GM21526 (cell line): ENCODE measurements around the gene FAM120B.
"Not testable (repeated sequence)": the region's sequence is repeated elsewhere in the genome, so short reads cannot be mapped to it uniquely, and the experiment has no call there.

Source experiments
- ATAC-seq: cut with Tn5 transposase; IDR thresholded peaks from one replicate; pipeline ENCODE4 v1.9.1; 2021; ENCODE audit warnings: moderate library complexity; ENCODE audit not compliant: unreplicated experiment, low FRiP score

The FAM120B gene

GRCh38 chr6:170347975-170348374, 41.4 kb downstream of the FAM120B start:
- no peak for ATAC-seq

DNA sequence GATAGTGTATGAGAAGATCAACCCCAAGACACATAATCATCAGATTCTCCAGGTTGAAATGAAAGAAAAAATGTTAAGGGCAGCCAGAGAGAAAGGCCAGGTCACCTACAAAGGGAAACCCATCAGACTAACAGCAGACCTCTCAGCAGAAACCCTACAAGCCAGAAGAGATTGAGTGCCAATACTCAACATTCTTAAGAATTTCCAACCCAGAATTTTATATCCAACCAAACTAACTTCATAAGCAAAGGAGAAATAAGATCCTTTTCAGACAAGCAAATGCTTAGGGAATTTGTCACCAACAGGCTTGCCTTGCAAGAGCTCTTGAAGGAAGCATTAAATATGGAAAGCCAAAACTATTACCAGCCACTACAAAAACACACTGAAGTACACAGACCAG, 44.9 kb downstream of the FAM120B start:
- ATAC-seq = not testable (repeated sequence)

DNA sequence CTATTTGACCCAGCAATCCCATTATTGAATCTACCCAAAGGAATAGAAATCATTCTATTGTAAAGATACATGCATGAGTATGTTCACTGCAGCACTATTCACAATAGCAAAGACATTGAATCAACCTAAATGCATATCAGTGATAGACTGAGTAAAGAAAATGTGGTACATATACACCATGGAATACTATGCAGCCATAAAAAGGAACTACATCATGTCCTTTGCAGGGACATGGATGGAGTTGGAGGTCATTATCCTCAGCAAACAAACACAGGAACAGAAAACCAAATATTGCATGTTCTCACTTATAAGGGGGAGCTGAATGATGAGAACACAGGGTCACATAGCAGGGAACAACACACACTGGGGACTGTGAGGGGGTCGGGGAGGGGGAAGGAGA, 48.6 kb downstream of the FAM120B start:
- ATAC-seq = not testable (repeated sequence)

- no peak for ATAC-seq
These were observed 49.1 kb downstream of the FAM120B start for GRCh38 chr6:170355661-170356060.

DNA sequence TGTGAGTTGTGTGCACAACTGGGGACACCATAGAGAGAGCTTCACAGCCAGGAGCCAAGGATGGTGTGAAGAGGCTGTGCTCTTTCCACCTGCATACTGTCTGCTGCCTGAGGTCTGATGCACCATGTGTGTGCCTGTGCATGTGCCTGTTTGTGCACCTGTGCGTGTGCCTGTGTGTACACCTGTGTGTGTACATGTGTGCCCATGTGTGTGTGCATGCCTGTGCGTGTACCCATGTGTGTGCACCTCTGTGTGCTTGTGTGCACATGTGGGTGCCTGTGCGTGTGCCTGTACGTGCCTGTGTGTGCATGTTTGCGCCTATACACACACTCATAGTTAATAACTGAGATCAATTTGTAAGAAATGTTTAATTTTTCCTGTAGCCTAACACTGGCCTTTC, 51.3 kb downstream of the FAM120B start:
- no peak for ATAC-seq

GRCh38 chr6:170358496-170358895, 51.9 kb downstream of the FAM120B start:
- no peak for ATAC-seq

DNA sequence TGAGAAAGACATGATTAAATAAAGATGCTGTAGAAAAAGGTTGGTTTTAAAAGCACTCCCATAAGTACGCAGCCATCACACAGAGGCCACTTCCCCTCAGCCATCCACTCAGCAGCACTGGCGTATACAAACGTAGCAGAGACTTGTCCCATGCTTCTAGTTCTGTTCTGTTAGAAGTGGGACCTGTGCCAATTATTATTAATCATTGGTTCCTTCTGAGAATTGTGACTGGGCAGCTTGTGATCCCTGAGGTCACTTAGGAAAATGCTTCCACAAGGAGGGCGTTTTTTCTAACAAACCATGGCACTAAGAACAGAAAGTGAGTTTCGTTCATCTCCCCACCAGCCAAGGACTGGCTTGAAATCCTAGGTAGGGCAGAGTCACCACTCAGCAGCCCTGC, 53.9 kb downstream of the FAM120B start:
- ATAC-seq = no peak

DNA sequence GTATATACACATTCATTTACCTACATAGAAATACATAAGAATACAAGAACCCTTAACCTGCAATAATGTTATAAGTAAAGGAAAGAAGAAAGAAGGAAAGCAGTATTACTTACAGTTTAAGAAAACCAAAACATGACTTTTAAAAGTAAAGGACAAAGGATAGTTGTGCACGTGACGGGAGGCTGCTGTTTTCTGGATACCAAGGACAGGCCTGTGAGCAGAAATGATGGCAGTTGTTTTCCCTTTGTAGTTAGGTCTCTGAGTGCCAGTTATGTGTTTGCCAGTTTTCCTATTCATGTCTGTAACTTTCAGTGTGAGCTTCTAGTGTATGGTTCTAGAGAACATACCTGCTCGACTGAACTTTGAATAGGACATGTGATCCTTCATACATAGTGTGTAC, 54.8 kb downstream of the FAM120B start:
- no peak for ATAC-seq

- ATAC-seq = no peak
These were observed 55.6 kb downstream of the FAM120B start for GRCh38 chr6:170362121-170362520.

GRCh38 chr6:170363255-170363654, 56.7 kb downstream of the FAM120B start:
- ATAC-seq = no peak

DNA sequence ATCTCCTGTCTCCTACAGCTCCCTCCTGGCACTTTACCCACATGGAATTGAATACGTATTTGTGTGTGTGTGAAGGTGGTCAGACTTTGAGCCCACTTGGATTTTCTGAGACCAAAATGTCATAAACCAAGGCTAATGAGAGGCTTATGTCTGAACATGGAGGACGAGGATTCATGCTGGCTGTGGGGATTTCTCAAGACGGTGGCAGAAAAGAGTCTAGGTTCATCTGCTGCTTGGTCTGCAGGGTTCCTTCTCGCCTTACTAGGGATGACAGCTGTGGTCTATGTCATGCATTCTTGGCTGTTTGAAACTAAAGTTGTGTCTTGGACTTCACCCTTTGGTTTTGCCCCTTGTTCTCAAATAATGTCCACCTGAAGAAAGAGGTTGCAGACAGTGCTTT, 58.6 kb downstream of the FAM120B start:
- no peak for ATAC-seq

DNA sequence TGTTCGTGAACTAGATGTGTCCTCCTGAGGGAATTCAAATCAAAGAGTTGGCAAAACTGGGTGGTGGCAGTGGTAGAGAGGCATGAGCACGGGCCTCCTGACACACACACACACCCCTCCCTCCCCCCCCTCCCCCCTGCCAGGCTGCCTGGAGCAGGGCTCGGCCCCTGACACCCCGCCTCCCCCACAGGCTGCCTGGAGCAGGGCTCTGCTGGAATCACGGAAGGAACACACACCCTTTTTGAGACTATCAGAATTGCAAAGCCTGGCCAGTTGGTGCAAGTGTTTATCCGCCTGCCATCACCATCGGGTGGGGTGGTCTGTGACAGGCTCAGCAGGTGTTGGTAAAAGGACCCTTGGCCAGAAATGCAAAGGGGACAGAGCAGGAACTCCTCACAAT, 59.0 kb downstream of the FAM120B start:
- no peak for ATAC-seq

DNA sequence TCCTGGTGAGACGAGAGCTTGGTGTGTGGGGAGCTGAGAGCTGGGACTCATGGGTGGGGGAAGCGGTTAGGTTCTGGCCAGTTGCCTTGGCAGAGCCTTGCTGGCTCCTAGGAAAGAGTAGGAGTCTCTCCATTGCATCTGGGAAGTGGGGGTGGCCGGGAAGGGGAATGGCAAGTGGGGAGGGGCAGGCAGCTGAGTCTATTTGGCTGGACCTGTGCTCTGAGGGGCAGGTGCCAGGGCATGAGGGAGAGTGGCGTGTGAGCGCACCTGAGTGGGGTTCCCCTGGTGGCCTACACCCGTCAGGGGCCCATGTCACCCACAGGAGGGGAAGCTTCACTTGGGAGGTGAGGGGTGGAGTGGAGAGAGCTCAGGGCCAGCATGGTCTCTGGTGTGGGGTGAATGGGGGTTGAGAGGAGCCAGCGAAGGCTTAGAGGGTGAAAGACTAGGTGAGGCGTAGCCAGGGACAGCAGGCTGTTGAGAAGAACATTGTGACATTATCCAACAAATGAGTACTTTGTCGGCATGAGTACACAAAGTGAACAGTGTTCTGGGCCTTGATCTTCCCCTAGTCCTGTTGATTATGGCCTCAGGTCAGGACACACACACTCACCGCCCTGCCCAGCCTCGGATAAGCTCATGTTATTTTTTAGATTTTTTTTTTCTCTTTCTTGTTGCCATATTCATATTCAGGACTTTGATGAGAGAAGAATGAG, 59.8 kb downstream of the FAM120B start:
- ATAC-seq = no peak

DNA sequence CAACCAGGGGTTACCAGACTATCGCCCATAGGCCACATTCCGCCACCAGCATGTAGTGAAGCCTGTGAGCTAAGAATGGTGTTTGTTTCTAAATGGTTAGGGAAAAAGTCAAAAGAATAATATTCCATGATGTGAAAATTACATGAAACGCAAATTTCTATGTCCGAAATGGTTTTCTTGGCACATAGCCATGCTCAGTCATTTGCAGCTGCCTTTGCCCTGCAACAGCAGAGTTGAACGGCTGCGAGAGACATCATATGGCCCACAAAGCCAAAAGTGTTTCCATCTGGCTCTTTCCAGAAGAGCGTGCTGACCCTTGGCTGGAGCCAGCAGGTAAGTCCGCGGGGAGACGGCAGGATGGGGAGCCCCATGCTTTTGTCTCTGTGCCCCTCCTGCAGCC, 60.7 kb downstream of the FAM120B start:
- no peak for ATAC-seq

- ATAC-seq = no peak
These were observed 62.0 kb downstream of the FAM120B start for GRCh38 chr6:170368544-170368943.

DNA sequence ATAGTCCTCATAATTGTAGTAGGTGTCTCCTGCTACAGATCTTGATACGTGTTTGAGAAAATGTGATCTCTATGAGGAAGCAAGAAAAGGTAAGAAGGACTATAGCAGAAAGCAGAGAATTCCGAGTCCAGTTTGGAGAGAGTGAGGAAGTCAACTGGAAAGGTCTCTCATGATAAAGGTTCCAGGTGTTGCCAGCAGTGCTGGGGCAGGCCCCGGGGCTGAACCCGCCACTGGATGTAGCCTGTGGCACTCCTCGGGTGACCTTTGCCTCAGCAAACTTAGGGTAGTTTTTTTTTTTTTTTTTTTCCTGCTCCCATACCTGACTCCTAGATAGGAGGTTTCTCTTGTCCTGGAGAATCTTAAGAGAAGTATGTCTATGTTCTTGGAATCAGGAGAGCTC, 62.8 kb downstream of the FAM120B start:
- no peak for ATAC-seq

GRCh38 chr6:170370416-170370815, 63.9 kb downstream of the FAM120B start:
- ATAC-seq = peak; percentile 56

DNA sequence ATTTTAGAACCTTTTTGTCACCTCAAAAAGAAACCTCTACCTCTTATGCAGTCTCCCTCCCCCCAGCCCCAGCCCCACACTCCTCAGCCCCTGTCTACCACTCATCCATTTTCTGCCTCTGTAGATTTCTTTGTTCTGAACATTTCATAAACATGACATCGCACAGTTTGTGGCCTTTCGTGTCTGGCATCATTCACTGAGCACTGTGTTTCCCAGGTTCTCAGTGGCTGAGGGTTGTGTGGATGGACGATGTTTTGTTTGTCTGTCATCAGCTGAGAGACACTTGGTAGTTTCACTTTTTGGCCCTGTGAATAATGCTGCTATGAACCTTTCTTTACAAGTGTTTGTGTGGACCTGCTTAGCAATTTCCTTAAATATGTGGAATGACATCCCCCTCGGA, 64.5 kb downstream of the FAM120B start:
- no peak for ATAC-seq

DNA sequence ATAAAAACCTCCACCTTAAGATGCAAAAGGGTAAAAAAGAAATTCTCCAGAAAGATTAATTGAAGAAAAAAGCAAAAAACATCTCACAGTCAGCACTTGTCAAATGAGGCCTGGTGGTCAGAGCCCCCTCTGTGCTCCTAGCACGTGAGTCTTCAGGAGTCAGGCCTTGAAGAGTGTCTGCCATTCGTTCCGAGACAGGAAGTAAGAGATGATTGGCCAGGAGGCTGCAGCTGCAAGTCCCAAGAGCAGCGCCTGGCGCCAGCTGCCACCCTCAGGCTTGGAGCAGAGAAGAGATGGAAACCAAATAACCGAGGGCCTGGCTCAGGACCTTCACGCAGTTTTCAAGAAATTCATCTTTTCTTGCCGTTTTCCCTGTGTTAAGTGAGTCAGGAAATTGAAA, 65.0 kb downstream of the FAM120B start:
- ATAC-seq = no peak

- ATAC-seq = no peak
These were observed 66.1 kb downstream of the FAM120B start for GRCh38 chr6:170372380-170373325.

- no peak for ATAC-seq
These were observed 68.2 kb downstream of the FAM120B start for GRCh38 chr6:170374571-170375444.
